Islet of Langerhans (tissue), 1 donor: ENCODE results near the gene FSTL4.

Source experiments
- FAIRE-seq: peaks from one replicate; lab custom pipeline; 2011; peaks lifted over from hg19 to GRCh38; lab: Jason Lieb, UNC

The FSTL4 gene

DNA sequence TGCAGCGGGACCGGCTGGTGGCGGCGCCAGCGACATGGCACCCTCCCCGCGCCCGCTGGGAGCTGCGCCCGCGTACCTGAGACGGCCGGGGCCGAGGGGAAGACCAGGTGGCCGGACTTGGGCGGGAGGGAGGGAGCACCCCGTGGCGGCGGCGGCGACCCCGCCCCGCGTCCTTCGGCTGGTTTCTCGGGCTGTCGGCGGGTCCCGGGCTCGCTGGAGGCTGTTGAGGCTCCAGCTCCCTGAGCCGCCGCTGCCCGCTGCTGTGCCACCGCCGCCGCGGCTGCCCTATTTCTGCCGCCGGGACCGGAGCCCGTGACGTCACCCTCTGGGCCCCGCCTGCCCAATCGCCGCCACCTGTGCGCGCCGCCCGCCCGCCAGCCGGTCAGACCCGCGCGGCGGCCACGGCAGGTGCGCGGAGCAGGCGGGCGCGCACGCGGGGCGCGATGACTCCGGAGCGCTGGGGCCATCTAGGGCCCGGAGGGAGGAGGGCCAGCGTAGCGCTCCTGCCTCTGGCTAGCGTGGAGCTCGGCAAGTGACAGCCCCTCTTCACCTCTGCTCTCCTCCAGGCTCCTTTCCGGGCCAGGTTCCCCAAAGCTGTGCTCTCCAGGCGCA, at the start of gene FSTL4:
Gene FSTL4 (minus strand): TSS at position 293 of the 612 bp plus-strand sequence.
- FAIRE-seq: no peak

- no peak for FAIRE-seq
Observed at GRCh38 chr5:133661389-133661788, 49.0 kb upstream of the FSTL4 start.

DNA sequence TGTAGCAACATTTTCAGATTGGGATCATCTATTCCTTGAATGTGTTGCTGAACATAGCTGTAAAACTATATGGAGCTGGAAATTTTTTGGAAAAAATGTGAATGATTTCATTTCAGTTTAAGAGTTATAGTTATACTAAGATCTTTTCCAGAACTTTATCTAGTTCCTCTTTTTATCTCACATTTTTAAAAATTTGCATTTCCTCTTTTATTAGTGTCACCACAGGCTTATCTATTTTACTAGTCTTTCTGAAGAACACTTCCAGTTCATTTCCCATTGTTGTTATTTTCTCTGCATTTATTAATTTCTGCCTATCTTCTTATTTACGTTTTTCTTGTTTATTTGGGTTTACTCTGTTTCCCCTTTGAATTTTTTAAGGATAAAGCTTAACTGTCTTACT, 46.0 kb upstream of the FSTL4 start:
- FAIRE-seq: peak; percentile 45

- FAIRE-seq: no peak
Observed at GRCh38 chr5:133657036-133657435, 44.7 kb upstream of the FSTL4 start.

- FAIRE-seq: no peak
Observed at GRCh38 chr5:133655966-133656365, 43.6 kb upstream of the FSTL4 start.

DNA sequence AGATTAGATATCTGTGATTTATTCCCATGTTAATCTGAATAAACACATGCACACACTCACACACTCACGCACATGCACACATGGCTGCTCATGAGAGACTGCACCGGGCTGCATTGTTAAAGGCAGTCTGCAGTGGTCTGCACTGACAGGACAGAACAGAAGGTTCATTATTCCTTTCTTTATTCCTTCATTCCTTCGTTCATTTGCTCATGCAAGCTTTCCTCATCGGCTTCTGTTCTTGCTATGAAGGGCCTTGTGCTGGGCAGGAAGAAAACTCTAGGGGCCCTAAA, 41.4 kb upstream of the FSTL4 start:
- FAIRE-seq: no peak

- FAIRE-seq: no peak
Observed at GRCh38 chr5:133652951-133653759, 40.8 kb upstream of the FSTL4 start.

GRCh38 chr5:133644000-133644865, 31.9 kb upstream of the FSTL4 start:
- no peak for FAIRE-seq

DNA sequence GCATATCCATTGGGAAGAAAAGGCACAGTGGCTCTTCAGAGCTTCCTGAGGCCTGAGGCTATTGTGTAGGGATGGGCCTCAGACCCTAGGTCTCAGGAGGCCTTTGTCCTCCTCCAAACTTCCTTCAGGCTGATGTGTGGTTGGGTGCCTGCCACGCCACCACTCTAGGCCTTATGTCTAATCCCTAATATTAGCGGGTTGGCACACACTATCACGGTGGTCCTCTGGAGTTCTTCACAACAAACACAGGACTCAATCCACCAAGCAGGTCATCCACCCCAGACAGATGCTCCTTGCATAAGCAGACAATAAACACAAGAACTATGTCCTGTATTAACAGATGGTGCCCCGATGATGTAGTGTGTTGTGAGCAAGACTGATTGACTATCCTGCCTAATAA, 31.0 kb upstream of the FSTL4 start:
- no peak for FAIRE-seq

GRCh38 chr5:133642153-133642722, 29.9 kb upstream of the FSTL4 start:
- FAIRE-seq: no peak

DNA sequence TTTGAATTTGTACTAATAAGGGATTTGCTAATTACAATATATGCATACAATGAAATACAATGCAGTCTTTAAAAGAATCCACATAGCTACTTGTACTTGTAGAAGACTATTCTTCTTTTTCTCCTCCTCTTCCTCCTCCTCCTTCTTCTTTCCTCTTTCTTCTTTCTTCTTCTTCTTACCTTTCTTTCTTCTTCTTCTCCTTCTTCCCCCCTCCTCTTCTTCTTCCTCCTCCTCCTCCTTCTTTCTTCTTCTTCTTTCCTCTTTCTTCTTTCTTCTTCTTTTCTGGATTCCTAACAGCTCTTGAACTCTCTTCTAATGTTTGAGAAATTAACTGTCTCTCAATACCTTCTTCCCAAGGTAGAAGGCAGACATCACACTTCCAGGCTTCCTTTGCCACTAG, 29.3 kb upstream of the FSTL4 start:
- no peak for FAIRE-seq

DNA sequence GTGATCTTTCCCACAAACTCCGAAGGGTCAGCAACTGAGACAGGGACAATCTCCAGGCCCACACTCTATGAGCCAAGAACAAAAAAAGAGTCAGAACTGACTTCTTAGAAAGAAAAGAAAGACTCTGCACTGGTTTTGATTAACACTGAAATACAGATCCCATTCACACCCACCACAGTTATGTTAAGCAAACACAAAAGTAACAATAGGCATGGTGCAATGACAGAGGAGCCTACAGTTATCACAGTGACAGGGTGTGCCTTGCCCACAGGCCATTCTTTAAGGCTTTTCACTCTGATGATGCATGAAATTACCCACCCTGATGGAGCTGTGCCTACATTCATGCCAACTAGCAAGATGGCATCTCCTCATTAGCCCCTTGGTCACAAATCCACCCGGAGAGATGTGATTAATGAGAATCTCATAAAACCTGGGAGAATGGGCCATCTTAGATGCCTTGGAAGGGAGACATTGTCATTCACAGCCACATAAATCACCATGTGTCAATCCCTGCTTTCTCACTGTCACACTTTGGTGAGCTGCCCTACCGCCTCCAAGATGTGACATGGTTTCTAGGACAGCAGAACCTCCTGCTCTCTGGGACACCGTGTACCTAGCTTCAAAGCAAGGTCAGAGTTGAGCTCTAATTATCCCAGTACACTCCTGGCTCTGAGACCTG, 27.6 kb upstream of the FSTL4 start:
- FAIRE-seq: no peak

DNA sequence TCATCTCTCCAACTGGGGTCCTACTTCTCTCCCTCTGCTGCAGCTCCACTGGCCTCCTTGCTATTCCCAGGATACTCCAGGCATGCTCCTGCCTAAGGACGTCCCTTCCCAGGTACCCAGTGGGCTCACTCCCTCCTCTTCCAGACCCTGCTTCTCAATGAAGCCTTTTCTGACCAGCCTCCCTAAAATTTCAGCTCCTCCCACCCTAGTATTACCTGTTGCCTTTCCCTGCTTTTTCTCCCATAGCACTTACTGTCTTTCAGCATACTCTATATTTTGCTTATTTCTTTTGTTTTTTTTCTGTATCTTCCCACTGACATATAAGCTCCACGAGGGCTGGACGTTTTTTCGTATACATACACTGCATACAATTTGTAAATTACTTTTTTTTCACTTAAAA, 26.1 kb upstream of the FSTL4 start:
- no peak for FAIRE-seq

DNA sequence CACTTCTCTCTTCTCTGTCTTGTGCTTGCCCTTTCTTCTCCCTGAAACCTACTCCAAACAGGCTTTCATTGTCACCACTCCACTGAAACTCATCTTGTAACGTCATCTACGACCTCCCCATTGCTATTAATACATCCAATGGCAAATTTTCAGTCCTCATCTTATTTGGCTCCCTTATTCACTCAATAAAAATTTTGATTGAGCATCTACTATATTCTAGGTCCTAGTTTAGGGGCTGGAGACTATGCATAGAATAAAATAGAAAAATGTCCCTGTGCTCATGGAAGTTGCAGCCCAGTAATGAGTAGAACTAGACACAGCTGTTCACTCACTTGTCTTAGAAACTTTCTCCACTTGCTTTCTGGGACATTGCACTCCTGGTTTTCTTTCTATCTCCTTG, 24.9 kb upstream of the FSTL4 start:
- FAIRE-seq: no peak

GRCh38 chr5:133635051-133635450, 22.7 kb upstream of the FSTL4 start:
- no peak for FAIRE-seq

DNA sequence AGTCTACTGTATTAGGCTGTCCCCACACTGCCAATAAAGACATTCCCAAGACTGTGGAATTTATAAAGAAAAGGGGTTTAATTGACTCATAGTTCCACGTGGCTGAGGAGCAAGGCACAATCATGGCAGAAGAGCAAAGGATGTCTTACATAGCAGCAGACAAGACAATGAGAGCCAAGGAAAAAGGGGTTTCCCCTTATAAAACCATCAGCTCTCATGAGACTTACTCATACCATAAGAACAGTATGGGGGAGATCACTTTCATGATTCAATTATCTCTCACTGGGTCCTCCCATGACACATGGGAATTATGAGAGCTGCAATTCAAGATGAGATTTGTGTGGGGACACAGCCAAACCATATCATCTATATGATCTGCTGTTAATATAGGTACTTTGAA, 14.8 kb upstream of the FSTL4 start:
- FAIRE-seq: no peak

GRCh38 chr5:133624316-133624715, 12.0 kb upstream of the FSTL4 start:
- FAIRE-seq: no peak

DNA sequence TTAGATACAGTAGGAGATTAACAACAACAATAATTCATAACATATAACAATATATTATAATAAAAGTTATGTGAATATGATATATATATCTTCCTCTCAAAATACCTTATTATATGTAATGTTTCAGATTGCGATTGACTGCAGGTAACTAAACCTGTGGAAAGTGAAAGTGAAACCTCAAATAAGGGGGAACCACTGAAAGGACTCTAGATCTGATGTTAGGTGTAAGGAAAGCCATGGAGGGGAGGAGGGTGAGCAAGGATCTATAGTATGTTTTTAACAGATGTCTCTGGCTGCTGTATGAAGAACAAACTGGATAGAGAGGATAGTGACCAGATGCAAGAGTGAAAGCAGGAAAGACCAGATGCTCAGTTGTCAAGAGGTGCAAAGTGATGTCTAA, 5.8 kb upstream of the FSTL4 start:
- no peak for FAIRE-seq

GRCh38 chr5:133613743-133614142, 1.4 kb upstream of the FSTL4 start:
- FAIRE-seq: no peak

DNA sequence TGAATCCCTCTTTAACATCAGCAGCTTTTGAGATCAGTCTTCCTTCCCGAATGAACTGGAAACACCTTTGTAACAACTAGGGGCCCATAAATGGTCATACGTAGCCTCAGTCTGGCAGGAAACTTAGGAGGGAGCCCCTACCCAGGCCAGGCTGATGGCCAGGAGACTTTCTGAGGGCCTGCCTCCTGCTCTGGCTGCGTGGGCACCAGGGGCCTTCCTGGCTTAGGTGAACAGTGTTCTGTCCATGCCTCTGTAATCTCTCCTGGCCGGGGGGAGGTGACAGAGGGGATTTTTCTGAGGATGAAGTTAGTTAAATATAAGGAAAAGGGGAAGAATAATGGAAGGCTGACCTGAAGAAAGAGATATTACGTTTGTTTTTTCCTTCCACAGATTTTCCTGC, 843 bp upstream of the FSTL4 start:
- FAIRE-seq: no peak

DNA sequence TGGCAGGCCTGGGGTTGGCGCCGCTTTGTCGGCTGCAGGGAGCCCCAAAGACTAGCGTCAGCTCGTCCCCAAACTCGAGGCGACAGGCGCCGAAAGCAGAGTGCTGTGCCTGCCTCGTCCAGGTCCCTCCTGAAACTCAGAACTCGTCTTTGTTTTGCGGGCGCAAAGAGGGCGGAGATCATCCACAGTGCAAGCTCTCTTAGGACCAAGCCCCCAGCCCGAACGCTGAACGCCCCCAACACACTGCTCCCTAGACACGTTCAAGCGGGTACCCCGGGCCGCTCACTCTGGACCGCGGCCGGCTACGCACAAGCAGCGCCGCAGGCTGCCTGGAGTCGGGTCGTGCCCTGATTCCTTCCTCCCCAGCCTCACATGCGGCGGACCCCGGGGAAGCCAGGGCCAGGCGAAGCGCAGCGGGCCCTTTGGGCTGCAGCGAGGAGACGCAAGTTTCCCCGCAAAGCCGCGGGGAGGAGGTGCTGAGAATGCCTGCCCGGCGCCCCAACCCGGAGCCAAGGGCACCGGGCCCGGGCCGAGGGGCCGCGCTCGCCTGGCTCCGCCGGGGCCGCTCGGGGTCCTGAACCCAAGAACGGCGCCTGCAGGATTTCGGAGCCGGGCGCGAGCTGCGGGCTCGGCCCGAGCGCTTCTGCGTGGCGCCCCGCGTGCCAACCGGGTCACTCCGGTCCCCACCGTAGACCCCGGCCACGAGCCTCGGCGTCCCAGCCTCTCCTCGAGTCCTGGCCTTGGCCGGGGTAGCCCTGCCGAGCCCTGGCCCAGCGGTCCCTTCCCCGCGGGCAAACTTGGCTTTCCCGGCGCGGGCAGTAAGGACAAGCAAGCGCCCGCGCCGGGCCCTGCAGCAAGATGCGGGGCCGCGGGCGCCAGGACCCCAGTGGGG, 738 bp downstream of the FSTL4 start:
- no peak for FAIRE-seq
